Stimulated activated CD8-positive, alpha-beta memory T cell treated with anti-CD3 and anti-CD28 coated beads, Interleukin-15, amount 100 ng/mL, for 24 hours (primary cell): ENCODE data around the gene IL3RA.
"Not testable (repeated sequence)": the region's sequence is repeated elsewhere in the genome, so short reads cannot be mapped to it uniquely, and the experiment has no call there.

Experiments
- DNase-seq: peaks from one replicate; pipeline ENCODE4 v3.0.0-alpha.2; 2020; ENCODE audit warnings: low read depth

Gene IL3RA

GRCh38 chrX:1400049-1400448 is 63.5 kb downstream of the IL3RA start:
- no peak for DNase-seq

- DNase-seq, result no peak
These were observed 64.3 kb downstream of the IL3RA start for GRCh38 chrX:1400742-1401471.

- DNase-seq, result no peak
These were observed 65.2 kb downstream of the IL3RA start for GRCh38 chrX:1401611-1402430.

DNA sequence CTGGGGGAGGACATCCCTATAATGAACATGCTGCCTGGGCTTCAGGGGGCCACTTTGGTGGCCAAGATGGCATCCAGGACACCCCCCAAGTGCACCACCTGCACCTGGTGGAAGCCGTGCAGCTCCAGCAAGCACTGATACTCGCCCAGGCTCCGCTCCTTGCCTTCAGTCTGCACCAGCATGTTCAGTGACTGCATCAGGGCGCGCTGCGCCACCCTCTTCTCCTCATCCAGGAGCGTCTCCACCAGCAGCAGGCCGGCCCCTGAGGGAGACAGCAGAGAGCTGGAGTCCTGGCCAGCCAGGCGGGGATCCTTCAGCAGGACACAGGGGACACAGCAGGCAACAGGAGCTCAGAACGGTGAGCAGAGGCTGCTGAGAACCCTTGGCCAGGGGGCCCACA is 66.6 kb downstream of the IL3RA start:
- no peak for DNase-seq

DNA sequence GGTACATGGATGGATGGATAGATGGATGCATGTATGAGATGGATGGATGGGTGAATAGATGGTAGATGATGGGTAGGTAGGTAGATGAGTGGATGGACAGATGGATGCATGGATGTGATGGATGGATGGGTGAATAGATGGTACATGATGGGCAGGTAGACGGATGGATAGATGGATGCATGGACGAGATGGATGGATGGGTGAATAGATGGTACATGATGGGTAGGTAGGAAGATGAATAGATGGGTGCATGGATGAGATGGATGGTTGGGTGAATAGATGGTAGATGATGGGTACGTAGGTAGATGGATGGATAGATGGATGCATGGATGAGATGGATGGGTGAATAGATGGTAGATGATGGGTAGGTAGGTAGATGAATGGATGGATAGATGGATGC is 67.3 kb downstream of the IL3RA start:
- not testable (repeated sequence) for DNase-seq

DNA sequence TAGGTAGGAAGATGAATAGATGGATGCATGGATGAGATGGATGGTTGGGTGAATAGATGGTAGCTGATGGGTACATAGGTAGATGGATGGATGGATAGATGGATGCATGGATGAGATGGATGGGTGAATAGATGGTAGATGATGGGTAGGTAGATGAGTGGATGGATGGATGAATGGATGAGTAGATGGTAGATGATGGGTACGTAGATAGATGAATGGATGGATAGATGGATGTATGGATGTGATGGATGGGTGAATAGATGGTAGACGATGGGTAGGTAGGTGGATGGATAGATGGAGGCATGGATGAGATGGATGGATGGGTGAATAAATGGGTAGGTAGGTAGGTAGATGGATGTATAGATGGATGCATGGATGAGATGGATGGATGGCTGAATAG is 69.2 kb downstream of the IL3RA start:
- DNase-seq, result not testable (repeated sequence)

GRCh38 chrX:1407035-1407434 is 70.5 kb downstream of the IL3RA start:
- DNase-seq, result no peak

- no peak for DNase-seq
These were observed 74.7 kb downstream of the IL3RA start for GRCh38 chrX:1411326-1411725.

- no peak for DNase-seq
These were observed 76.1 kb downstream of the IL3RA start for GRCh38 chrX:1412551-1413161.

GRCh38 chrX:1416327-1416784 is 79.8 kb downstream of the IL3RA start:
- DNase-seq, result no peak

DNA sequence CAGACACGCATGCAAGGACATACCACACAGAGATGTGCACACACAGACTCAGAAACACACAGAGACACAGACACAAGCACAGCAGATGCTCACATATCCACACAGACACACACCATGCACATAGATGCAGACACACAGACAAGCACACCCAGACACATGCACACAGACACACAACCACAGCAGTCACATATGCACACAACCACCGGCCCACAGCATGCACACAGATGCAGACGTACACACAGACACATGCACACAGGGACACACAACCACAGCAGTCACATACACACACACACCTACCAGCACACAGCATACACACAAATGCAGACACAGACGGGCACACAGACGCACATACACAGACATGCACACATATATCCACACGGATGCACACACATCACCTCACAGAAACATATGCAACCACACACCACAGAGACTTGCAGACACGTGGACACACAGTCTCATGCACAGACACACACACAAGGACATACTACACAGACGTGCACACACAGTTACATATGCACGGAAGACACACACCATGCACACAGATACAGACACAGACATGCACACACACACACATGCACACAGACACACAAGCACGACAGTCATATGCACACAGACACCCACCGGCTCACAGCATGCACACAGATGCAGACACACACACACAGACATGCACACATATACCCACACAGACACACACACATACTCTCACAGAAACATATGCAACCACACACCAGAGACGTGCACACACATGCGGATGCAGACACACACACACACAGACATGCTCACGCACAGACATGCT is 80.6 kb downstream of the IL3RA start:
- DNase-seq, result no peak

DNA sequence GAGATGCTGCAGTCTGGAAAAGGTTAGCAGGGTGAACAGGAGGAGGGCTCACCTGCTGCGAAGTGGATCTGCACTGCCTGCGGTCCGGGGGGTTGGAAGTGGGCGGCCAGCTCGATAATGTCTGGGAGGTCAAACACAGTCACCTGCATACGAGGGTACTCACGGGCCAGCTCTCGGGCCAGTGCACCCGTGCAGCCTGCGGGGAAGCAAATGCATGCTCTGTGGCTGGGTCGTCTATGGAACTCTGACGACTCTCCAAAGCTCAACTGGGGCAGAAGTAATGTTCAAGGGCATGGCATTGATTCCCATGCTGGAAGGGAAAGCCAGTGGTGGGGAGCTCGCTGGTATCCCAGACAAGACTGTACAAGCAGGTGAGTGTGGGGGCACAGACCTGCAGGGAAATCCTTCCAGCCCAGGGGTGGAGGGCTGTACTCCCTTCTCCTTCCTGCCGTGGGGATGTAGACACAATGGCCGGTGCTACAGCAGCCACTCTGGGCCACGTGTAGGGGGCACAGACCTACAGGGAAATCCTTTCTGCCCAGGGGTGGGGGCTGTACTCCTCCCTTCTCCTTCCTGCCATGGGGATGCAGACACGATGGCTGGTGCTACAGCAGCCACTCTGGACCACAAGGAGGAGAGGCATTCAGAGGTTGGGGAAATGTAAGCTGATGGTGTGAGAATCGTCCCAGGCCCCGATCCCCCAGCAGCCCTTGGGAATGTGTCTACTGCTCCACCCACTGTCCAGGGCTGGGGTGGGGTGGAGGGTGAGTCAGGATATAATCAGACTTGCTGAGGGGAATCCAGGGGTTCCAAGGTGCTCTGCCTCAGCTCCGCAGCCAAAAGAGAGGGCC is 81.6 kb downstream of the IL3RA start:
- no peak for DNase-seq

- no peak for DNase-seq
These were observed 82.4 kb downstream of the IL3RA start for GRCh38 chrX:1418901-1419544.

DNA sequence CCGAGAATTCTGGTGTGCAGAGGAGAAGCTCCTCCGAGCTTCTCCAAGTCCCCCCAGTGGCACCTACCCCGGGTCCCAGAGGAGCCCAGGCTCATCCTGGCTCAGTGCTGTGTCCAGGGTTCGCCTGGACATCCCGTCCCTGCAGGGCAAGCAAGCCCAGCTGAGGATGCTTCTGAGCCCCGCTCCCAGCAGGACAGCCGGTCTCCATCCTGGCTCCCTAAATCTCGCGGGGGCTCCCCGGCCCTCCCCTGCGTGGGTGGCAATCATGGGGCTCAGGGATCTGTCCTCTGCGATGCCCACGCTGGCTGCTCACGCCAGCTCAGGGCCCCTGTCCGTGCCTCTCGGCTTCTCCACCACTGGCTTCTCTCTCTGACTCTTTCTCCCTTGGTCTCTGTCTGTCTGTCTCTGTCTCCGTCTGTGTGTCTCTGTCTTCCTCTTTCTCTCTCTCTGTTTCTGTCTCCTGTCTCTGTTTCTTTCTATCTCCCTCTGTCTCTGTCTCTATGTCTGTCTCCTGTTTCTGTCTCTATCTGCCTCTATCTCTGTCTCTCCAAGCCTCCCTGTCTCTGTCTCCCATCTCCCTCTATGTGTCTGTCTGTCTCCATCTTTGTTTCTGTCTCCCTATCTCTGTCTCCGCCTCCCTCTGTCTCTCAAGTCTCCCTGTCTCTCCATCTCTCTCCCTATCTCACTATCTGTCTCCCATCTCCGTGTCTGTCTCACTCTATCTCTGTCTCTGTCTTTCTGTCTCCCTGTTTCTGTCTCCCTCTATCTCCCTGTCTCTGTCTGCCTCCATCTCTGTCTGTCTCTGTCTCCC is 83.2 kb downstream of the IL3RA start:
- DNase-seq, result no peak

GRCh38 chrX:1420371-1420770 is 83.8 kb downstream of the IL3RA start:
- no peak for DNase-seq

- DNase-seq, result no peak
These were observed 85.0 kb downstream of the IL3RA start for GRCh38 chrX:1421433-1422134.

GRCh38 chrX:1422135-1422465 is 85.5 kb downstream of the IL3RA start:
- no peak for DNase-seq

DNA sequence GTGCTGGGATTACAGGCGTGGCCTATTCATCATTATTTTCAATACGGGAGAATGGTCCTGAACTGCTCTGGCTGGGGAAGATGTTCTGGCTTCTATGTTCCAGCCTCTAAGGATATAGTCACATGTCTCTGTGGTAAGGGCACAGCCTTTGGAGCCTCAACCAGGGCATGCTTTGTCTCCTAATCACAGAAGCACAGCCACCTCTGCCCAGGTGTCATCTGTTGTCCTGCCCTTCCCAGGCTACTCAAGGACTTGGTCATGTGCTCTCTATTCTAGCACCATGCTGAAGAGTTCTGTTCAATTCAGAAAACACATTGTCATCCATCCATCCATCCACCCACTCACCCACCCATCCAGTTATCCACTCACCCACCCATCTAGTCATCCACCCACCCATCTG is 86.6 kb downstream of the IL3RA start:
- DNase-seq, result no peak

DNA sequence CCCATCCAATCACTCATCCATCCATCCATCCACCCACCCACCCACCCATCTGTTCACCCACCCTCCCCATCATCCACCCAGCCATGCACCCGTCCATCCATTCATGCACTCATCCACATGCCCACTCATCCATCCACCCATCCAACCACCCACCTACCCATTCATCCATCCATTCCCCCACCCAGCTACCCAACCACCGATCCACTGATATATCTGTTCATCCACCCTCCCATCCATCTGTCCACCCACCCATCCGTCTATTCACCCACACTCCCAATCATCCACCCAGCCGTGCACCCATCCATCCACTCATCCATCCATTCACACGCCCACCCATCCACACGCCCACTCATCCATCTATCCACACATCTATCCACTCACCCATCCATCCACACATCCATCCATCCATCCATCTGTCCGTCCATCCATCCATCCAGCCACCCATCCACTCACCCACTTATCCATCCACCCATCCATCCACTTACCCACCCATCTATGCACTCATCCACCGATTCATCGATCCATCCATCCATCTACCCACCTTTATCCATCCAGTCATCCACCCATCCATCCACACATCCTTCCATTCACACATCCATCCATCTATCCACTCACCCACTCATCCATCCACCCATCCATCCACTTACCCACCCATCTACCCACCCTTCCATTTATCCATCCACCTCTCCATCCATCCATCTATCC is 87.7 kb downstream of the IL3RA start:
- DNase-seq, result no peak
